GM21529 (cell line): Measurements from ENCODE around the gene GRIPAP1.
"Not testable (repeated sequence)": the region's sequence is repeated elsewhere in the genome, so short reads cannot be mapped to it uniquely, and the experiment has no call there.

ENCODE experiments used
- ATAC-seq: cut with Tn5 transposase; IDR thresholded peaks from one replicate; pipeline ENCODE4 v1.9.1; 2021; ENCODE audit not compliant: unreplicated experiment

Gene GRIPAP1

DNA sequence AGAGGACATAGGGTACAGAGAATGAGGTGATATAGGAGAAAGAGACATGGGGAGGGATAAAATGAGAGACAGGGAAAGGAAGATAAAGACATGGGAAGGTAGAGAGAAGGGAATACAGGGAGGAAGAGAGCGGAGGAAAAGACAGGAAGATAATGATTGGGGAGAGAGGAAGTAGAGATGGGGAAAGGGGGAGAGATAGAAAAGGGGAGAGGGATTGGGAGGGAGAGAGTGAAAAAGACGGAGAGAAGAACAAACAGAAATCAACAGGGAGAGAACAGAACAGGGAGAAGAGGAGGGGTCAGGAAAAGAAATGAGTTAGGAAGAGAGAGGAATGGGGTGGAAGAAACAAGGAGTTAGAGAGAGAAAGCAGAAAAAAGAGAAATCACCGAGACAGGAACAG, 4.6 kb downstream of the GRIPAP1 start:
- ATAC-seq, result no peak

DNA sequence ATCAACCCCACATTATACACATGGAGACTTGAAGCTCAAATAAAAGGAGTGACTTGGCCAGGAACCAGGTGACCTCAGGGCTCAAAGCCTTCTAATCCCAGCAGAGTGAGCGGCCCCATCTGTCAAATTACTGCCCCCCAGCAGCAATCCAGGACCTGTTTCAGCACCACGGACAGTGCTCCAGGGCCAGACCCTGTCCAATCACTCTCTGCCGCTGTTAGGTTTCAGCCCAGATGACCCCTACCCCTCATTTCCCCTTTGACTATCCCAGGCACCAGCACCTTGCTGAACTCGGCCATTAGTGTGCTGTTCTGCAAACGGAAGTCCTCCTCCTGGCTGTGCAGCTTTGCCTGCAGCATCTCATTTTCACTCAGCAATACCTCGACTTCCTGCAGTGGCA, 5.1 kb downstream of the GRIPAP1 start:
- ATAC-seq, result no peak

DNA sequence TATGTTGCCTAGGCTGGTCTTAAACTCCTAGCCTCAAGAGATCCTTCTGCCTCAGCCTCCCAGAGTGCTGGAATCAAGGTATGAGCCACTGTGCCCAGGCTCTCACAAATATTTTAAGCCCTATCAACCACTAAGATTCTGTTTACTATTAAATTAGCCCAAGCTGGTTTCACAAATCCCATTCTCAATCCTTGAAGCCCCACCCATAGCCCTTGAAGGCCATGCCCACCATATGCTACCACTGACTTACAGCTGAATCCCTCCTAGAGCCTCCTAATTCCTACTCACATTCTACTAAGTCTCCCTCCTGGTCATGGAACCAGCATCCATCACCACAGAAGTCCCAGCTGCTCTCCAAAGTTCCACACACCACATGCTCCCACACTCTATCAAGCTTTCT, 9.7 kb downstream of the GRIPAP1 start:
- ATAC-seq, result no peak

DNA sequence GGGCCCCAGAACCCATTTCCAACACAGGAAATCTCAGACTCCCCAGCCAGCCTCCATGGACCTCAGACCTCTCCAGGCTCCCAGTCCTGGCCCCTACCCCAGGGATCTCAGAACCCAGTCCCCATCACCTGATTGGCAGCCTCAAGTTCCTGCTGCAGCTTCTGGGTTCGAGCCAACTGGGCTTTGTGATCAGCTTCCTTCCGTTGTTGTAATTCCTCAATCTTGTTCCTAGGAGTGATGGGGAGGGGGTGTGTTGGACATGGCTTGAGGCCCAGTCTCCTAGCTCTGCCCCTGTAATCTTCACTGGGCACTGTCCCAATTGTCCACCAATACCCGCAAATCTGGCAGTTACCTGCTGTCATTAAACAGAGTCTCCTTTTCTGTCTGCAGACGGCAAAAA, 12.6 kb downstream of the GRIPAP1 start:
- ATAC-seq, result no peak

DNA sequence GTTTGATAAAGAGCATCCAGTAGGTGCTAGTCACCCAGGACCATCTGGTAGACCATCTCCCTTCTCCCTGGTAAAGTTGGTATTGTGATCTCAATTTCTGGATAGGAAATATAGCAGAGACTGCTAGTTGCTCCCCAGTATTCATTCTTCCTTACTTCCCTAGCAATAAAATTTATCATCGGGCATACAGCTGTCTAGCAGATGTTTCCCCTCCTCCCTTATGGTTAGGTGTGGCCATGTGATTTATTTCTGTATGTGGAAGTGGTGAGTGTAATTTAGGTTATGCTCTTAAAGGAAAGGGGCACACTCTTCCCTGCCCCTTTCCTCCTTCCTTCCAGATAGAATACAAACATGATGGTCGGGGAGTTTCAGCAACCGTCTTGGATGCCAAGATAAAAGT, 18.2 kb downstream of the GRIPAP1 start:
- no peak for ATAC-seq

DNA sequence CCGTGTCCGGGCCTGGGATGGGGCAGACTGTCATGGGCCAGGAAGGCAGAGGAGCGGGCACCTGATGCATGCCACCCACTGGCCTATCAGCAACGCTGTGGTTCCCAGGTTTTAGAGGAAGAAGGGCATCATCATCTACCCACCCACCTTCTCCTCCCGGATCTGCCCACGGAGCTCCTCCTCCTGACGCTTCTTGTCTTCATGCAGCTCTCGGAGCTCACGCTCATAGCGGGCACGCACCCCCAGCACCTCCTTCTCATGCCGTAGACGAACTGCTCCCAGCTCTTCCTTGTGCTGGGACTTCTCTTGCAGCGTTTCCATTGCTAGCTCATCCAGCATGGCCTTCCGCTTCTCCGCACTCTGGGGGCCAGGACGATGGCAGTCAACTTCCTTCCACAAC, 19.0 kb downstream of the GRIPAP1 start:
- ATAC-seq, result no peak

DNA sequence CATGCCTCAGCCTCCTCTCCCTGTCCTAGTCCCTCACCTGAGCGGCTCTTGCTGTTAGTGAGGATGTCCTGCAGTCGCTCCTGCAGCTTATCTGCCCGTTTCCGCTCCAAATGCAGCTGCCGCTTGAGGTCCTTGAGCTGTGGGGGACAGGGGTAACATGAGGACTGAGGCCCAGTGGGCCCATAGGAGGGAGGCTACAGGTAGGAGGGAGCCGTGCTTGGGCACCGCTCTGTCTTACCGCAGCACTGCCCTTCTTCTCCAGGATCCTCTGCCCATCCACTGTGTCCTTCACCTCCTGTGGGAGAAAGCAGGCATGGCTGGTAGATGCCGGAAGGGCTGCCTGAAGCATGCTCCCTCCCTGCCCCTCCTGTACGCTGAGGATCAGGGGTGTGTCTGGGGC, 20.9 kb downstream of the GRIPAP1 start:
- ATAC-seq, result no peak

DNA sequence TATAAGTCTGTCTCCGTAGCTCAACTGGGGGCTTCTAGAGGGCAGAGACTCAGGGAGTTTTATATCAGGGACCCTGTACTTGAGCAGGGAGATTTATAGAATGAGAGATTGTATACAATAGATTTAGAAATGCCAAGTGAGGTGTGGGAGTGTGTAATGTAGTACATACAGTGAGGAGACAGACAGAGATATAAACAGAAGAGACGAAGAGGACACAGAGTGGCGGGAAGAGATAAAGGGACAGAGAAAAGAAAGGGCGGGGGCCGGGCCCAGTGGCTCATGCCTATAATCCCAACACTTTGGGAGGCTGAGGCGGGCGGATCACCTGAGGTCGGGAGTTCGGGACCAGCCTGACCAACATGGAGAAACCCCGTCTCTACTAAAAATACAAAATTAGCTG, 21.7 kb downstream of the GRIPAP1 start:
- ATAC-seq, result not testable (repeated sequence)

DNA sequence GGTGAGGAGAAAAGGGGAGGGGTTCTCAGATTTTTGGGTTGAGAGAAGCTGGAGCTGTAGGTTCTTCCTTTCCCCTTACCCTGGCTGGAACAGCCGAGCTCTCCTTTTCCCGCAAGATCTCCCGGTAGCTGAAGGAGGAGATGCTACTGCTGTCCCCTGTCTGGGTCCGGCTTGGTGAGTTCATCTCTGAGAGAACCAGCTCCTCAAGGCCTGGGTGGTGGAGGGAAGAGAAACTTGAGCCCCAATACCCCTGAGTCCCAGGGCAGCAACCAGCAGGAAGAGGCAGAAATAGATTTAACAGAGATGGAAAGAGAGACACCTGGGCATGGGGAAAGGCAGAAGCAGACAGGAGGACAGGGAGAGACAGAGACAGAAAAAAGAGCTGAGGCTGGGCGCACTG, 23.8 kb downstream of the GRIPAP1 start:
- no peak for ATAC-seq

DNA sequence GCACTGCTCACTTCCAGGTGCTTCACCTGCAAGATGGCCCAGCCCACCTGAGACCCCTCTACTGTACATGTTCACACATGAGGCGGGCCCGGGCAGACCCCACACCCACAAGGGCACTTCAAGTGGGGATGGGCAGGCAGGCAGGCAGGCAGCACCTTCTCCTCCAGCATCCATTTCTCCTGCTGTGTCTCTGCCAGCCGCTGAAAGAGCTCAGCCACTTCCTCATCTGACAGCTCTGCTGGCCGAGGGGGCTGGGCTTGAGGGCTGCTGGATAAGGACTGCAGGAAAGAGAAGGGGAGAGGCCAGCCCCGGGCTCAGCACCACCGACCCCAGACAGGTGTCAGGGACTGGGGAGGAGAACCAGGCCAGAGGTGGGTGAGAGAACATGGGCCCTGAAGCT, 26.0 kb downstream of the GRIPAP1 start:
- no peak for ATAC-seq

DNA sequence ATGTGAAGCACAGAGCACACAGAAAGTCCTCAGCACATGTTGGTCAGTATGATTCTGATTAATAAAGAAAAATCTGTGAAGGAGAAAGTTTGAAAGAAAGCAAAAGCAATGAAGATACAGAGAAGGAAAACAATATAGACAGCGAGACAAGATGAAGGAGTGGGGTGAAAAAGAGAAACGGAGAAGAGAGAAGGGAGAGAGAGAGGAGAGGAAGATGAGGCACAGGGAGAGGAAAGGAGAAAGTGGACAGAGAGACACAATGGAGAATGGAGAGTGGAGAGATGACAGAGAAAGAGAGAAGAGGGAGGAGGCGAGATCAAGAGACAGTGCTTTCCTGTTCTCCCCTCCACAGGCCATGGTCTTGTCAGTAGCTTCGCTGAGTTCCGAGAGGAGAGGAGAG, 26.5 kb downstream of the GRIPAP1 start:
- ATAC-seq, result no peak

DNA sequence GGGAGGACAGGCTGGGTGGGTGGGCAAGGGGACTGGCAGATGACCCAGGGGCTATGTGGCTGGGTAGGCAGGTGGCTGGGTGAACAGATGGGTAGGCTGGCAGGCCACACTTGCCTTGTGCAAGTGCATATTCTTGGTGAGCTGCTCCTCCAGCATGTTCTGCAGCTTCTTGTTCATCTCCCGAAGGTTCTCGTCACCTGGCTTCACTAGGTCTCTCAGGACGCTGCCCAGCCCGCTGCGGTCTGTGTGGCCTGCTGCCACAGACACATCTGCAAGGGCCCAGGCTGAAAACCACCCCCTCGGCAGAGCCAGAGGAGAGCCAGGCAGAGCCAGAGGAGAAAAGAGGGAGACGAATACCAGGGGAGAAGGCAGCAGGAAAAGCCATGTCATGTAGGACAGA, 27.0 kb downstream of the GRIPAP1 start:
- no peak for ATAC-seq

DNA sequence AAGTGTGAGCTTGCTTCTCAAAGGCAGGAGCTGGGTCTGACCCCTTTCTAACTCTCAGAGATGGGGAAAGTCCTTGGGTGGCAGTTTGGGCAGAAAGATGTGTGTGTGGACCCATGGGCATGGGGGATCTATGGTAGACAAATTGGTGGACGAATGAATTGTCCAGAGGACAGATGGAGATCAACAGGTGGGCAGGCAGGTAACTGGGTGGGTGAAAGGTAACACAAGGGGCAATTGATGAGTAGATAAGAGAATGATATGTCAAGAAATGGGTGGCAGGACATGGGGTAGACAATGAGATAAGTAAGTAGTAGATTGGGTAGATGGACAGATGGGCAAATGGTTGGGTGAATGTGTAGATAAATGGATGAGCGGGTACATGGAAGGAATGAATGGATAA, 27.5 kb downstream of the GRIPAP1 start:
- no peak for ATAC-seq

DNA sequence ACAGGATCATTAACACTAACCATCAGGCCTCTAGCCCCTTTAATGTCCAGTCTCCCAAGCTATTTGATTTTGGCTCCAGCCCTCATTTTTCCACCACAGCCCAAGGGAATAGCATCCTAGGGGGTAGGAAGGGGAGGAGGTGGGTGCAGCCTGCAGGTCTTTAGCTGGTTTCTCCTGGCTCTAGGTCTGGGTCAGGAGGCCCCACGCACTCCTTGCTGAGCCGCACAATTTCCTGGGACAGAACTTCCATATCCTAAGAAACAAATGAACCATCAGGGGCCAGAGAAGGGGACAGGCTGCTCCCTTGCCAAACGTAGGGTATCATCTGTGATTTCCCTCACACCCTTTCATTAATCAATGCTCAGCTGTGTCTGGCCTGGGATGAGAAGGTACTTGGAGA, 28.0 kb downstream of the GRIPAP1 start:
- ATAC-seq, result no peak

DNA sequence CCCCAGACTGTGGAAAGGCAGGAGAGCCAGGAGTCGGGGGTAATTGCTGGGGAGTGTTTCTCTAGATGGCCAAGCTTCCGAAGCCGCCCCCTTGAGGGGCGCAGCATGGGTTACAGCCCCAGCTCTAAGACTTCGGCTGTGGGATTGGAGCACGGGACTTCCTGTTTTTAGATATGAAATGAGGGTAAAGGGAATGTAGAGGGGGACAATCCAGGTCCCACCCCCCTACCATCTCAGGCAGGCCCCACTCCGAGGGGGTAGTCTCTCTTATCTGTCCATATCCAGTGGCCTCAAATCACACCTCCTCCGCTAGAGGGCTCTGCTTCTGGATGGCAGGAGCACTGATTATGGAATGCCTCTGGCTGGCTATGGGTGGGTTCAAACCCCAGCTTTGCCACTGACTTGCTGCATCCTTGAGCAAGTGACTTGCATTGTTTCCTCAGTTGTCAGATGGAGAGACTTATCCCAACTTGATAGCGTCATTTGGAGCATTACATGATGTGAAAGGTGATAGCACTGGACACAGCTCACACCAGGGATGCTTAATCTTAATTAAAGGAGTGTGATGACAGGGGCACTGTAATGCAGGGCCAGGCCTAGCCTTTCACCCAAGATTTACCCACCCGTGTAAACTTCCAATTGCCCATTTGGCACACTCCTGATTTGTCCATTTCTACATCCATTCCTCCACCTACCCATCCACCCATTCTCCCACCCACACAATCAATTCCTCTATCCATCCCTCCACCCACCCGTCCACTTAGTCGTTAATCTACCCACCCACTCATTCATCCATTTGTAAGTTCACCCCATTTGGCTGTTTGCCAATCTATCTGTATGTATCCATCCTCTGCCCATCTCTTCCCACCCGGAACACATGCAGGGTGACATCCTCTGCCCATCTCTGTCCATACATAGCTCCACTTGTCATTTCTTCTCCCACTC, 29.6 kb downstream of the GRIPAP1 start:
- ATAC-seq, result no peak

DNA sequence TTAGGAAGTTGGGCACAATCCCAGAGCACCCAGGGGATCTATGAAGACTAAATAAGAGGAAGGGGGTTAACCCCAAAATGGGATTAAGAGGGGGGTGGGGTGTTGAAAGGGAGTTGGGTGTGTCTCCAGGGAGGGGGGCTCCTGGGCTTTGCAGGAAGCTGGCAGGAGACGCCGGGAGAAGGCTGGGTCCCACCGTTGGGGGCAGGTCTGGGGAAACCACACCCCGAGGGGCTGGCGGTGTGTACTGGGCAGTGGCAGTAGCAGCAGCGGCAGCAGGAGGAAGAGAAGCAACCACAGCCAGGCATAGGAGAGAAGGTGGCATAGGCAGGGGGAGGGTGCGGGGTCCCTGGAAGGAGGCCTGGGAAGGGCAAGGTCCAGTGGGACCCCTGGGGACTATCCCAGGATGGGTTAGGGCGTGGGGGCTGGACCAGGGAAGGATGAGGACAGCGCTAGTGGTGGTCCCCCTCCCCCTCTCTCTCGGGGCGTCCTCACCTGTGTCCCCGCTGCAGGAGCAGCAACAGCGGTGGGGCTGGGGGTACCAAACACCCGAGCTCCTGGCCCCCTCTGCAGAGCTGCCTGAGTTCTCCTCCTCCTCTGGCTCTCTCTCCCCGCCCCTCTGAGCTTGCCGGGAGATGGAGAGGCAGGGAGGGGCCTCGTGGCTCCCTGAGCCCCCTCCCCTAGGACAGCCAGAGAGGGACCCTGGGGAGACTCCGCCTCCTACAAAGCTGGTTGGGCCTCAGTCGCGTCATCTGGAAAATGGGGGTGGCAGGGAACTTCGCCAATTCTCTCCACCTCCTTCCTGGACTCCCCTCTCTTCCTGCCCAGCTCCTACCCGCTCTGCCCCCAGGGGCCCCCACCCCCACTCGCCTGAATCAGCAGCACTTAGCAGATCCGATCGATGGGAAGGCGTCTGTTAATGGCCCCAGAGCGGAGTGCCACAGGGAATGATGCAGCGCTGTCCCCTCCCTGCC, 30.5 kb downstream of the GRIPAP1 start, which contains the start of gene KCND1:
TSS of gene KCND1 (minus strand) at position 596 of the 971 bp plus-strand sequence. CDS start 1,573 bp downstream, outside the sequence.
- no peak for ATAC-seq

DNA sequence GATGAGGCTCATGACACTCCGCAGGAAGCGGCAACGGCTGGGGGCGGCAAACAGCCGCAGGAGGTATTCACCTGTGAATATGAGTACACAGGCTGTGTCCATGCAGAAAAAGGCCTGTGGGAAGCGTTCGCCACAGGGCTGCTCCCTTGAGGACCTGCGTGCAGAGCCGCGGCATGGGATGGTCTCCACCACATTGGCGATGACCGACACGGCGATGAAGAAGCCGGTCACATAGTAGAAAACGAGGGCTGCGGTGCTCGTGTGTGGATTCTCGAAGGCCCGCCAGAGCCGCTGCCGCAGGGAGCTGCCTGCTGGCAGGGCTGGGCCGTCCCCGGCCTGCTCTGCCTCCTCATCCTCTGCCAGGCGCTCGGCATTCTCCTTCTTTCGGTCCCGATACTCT, 32.6 kb downstream of the GRIPAP1 start:
- ATAC-seq, result no peak

DNA sequence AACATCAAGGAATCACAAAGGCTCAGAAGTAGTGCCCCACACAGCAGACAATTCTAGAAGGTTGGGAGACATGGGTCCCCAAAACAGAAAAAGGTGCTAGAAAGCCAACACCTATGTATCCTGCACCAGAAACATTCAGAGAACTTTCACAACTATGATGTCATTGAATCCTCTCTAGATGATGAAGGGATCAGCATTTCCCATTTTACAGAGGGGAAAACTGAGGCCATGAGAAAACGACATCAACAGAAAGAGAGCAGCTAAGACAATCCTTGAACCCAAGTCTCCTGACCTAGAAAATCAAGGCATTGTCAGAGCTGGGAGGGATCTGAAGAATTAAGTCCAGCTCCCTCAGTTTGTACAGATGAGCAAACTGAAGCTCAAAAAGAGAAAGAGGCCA, 33.7 kb downstream of the GRIPAP1 start:
- ATAC-seq, result no peak

DNA sequence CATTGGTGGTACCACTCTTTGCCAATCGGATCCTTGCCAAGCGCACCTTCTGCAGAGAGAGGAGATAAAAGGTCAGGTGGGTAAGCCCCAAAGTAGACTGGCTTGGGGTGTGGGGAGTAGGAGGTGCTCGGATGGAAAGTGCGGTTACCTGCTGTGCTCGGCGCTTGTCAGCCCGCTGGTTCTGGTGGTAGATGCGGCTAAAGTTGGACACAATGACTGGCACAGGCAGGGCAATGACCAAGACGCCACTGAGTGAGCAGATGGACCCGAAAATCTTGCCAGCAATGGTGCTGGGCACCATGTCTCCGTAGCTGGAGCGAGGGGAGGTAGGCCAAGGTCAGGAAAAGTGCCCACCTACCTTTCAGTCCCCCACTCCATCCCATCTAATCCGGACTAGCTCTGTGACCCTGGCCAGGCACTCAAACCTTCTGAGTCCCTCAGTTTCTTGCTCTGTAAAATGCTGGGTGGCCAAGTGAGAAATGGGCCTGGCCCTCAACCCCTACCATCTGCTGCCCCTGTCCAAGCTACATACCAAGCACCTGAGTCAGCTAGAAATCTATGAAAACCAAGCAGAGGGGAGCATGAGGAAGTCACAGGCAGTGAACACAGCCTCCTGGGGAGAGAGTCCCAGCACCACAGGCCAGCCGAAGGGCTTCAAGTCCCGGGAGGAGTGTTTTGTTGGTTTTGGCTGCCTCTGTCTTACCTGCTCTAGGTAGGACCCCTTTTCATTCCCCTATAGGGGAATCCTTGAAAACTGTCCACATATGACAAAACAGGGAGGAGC, 35.1 kb downstream of the GRIPAP1 start:
- no peak for ATAC-seq

DNA sequence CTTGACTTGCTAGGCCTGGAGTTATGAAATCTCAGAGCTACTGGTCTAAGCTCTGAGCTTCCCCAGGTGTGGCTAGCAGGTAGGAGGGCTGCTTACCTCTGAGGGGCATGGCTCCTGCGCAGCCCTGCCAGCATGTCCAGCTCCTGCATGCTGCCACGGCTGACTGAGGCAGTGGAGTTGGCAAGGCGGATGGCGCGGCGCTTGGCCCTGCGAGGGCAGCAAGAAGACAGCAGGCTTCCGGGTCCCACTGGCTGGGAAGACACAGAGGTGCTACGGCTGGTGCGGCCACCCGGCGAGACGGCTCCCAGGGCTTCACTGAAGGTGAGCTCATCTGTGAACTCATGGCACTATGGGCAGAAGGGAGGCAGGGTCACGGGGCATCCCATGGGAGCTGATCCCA, 36.1 kb downstream of the GRIPAP1 start:
- no peak for ATAC-seq

DNA sequence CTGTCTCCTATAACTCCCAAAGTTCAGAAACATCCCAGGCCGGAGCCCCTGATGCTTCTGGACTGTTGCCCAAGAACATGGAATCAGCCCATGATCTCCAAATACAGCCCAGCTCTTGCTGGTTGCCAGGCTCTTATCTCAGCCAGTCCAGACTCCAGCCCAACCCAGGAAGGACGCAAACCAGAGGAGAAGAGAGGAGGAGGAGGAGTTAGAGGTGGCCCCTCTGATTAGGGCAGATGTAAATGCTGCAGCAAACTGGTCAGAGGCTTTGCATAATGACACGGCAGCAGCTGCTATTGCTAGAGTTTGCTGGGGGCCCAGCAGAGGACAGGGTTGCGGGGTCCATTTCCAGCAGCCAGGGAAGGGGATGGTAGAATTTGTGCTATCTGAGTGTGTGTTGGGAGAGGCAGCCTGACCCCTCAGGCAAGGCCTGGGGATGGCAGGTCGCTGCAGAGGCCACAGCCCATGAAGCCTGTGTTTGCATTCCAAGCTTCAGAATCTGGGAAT, 40.4 kb downstream of the GRIPAP1 start:
- no peak for ATAC-seq
